Middle frontal gyrus (tissue), 1 donor: ENCODE results near the gene PPP1CA.

Source experiments
- DNase-seq: peaks from one replicate; pipeline ENCODE4 v3.0.0-alpha.2; 2015; ENCODE audit warnings: low spot score; ENCODE audit errors: extremely low spot score

Gene PPP1CA

DNA sequence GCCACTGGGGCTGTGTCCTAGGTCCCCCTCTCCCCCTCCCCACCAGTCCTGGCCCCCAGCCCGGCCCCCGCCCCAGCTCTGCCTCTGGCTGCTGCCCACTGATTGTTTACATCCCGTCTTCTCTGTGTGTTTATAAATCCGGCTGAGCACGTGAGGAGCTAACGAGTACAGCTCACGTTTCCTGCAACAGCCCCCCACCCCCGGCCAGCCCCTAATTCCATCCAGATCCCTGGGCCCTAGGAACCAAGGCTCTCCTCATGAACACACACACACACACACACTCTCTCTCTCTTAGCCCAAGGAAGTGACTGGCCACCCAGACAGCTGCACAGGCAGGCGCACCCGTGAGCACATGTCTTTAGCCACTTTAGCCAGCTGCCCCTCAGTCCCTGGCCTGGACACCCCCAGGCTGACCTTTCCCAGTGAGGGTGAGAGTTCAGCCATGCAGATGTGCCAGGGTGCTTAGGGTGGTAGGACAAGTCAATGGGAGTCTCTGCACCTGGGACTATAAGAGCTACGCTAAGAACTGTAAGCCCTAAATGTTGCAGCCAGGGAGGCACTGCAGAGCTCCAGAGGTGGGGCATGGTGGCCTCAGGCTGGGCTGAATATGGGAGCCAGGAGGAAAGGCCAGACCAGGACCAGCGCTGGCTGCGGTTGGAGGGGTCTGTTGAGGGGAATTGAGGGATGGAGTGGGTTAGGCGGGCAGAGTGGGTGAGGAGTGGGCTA is 31.1 kb downstream of the PPP1CA start:
- no peak for DNase-seq

DNA sequence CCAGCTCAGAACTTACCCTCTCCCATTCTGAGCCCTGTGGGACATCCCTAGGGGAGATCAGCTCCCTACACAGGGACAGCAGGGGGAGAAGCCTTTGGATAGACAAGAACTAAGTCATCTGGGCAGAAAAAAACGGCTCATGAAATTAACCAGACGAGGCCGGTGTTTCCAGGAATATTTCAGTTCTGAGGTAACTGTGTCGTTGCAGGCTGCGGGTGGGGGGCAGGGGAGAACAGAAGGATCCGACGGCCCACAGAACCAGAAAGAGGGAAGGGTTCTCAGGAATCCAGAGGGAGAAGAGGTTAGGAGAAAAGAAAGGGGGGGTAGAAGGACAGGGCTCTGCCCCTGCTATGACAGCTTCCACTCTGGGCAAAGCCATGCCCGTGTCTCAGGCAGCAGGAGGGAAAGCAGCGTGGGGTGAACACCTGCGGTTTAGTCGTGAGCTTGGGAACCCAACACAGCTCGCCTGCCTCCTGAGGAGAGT is 31.8 kb downstream of the PPP1CA start:
- DNase-seq = no peak

DNA sequence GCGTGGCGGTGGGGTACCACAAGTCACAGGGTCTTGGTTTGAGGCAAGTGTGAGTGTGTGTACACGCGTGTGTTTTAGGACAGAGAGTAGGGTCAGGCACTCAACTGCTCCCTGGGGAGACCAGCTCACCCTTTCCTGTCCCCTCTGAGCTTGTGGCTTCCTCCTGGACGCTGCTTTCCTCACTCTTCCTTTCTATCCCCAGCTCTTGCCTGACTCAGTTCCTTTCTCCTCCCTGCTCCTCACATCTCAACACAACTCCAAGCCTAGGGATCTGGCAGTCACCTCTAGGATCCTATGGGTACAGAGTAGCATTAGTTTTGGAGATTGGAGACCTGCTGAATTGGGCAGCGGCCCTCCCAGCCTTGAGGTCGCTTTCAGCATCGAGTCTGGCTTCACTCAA is 32.4 kb downstream of the PPP1CA start:
- no peak for DNase-seq

DNA sequence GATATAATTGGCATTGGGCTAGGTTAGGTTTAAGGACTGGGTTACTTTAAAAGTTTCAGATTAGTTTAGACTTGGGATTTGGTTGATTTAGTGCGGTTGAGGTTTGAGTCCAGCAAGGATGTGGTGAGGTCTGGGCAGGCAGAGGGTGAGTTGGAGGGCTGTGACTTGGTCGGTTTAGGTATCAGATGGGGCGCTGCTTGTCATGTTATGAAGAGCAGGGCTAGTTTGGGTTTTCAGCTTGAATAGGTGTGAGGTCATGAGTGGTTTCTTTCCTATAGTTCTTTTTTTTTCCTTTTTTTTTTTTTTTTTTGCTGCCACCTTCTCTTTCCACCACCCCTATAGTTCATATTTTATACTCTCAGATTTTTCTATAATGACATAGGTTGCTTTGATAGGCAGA is 33.0 kb downstream of the PPP1CA start:
- DNase-seq = no peak

DNA sequence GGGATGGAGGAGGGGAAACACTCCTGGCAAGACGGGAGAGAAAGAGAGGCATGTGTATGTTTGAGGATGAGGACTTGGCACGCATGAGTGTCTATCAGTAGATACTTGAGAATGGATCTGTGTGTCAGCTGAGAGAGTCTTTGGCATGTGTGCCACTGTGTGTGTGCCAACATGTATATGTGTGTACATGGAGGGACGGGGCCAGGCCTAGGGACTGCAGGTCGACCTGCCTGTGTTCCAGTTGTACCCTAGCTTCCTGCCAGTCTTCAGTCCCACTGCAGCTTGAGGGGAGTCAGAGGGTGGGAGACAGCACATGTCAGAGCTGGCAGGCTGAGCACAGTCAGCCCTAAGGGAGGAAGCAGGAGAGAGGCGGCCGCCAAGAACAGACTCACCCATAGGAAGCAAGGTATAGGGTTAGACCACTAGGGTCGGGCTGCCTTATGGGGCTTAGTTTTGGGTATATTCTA is 33.9 kb downstream of the PPP1CA start:
- no peak for DNase-seq

DNA sequence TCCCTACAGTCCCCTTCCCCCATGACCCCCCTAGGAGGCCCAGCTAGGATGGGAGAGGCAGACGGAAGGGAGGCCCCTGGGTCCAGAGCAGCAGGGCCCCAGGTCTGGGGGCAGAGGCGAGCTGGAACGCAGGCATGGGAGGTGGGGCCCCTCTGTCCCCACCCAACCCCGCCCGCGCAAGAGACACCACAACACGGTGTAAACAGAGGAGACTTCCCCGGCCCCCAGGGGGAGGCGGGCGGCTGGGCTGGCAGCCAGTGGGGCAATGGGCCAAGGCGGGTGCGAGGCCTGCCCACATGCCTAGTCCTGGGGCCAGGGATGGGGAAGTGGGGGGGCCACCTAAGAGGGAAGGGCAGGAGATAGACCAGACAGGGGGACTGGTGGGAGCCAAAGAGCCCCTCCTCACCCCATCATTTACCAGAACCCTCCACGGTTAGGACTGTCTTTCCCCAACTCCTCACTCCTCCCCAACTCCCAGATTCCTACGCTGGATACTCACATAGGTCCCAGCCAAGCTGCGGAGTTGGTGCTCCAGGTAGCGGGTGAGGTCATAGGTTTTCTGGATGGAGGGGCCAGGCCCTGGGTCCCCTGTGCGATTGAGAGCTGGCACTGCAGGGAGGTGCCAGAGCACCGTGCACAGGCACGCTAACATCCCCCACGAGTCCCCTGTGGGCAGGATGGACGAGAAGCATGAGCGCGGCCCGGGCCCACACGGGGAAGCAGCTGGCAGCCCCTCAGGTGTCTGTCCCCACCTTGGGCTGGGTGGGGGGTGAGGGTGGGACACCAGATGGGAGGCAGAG is 34.5 kb downstream of the PPP1CA start:
- no peak for DNase-seq

DNA sequence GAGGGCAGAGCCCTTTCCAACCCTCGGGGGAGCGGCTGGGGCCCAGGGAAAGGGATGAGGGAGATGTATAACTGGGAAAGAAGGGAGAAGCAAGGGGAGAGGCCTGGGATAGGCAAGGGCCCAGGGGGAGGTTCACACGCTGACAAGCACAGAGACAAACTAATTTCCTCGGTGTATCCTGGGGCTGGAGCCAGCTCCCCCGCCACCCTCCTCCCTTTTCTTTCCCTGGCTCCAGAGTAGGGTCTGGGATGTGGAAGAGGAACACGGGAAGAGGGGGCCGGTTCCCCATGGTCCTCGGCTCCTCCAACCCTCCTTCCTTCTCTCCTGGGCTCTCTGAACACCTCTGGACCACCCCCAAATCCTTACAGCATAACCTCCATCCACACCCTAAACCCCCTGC is 35.1 kb downstream of the PPP1CA start:
- DNase-seq = no peak

DNA sequence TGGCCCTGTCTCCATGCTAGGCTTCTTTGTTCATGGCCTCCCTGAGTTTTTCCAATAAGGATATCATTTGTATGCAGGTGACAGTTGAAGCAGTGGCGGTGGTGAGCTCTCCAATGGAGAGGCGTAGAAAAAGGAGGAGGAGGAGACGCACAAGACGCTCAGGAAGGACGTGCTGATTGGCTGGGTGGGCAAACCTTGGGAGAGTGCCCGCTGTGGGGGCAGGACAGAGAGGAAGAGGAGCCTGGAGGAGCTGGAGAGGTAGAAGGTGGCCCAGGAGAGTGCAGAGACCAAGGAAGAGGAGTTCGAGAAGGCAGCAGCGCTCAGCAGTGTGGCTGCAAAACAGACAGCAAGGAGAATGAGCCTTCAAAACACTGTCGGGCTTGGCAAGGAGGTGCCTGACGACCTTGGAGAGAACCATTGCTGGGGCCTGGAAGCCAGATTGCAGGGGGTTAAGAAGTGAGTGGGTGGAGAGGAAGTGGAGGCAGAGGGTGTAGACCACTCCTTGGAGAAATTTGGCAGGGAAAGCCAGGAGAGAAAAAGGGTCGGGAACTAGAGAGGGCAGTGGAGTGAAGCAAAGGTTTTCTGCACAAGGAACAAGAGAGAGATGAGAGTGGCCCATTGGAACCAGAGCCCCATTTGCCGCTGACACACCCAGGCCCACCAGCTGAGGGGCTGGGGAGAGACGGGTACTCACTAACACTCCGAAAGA is 35.8 kb downstream of the PPP1CA start:
- no peak for DNase-seq

DNA sequence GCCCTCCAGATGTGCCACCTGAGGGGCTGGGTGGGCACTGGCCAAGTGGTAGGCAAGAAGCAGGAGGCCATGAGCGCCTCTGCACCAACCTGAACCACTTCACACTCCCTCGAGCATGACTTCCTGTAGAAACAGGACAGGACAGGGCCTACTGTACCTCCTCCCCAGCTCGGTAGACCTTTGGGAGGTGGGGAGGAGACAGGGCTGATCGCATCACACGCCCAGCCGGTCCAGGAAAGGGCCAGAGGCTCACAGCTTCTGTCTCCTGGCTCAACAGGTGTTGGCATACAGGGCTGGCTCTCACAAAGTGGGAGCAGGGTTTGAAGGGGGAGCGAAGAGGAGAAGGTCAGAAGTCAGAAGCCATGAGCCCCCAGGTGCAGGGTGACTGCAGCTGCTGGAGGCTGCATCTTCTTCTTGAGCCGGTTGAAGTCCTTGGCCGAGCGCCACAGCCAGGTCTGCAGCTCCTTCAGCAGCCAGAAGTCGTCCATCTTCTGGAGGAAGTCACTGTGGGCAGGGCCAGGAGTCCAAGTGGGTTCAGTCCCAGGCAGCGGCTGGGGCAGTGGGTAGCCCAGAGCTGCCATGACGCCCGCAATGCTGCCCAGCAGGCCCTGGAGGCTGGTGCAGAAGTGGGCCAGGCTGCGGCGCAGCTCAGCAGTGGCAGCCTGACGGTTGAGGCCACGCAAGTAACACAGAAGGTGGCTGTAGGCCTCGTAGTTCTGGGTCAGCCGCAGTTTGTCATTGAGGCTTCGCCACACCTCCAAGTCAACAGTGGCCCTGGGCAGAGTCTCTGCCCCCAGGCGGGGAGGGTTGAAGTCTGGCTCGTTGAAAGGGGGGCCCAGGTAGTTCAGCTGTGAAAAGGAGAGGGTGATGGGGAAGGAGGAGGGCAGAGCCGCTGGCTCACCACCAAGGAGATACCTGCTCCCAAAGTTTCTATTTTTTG is 36.6 kb downstream of the PPP1CA start:
- no peak for DNase-seq

DNA sequence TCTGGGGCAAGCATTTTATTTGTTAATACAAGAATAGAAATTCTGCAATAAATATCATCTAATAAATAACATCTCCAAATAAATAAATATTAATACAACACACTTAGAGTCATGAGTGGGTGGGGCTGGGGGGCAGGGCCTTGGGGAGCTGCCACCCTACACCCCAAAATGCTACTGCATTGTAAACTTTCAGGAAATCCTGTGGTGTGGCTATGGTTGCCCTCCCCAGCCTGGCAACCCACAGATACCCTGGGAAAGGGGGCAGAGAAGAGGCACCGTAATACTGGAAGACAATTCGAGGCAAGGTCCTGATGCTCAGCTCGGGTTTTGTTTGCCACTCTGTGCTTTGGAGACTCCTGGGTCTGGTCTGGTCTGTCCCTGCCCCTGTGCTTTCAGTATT is 37.5 kb downstream of the PPP1CA start:
- DNase-seq = no peak

DNA sequence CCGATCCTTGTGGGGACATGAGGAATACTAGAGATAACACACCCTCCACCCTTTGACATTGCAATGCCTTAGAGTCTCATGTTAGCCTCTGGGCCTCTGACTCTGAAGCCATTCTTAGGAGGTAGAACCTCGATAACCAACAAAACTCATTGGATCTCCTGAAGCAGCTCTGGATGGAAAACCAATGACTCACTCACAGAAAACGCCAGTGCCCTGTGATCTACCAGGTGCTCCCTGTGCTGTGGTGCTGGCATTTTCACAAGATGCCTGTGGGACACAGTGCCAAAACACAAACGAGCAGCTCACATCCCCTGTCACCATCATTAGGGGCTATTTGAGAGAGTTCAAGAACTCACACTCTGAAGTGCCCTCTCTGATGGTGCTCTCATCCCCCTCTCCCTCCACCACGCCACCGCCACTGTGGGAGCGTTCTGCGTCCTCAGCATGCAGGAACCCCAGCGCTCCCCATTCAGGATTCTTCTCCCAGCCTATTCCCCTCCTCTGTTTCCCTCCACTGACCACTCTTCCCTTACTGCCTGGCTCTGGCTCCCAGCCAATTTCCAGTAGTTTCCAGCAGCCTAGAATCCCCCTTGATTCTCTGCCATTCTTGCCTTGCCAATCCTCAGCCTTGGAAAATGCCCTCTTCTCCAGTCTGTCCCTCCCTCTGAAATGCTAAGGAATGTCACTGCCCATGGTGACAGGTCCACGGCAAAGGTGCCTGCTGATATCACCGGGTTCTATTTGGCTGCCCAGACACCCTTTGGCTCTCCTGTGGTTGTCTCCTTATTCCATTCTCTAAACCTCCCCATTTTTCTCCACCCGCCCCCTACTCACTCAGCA is 43.6 kb downstream of the PPP1CA start:
- DNase-seq = no peak

DNA sequence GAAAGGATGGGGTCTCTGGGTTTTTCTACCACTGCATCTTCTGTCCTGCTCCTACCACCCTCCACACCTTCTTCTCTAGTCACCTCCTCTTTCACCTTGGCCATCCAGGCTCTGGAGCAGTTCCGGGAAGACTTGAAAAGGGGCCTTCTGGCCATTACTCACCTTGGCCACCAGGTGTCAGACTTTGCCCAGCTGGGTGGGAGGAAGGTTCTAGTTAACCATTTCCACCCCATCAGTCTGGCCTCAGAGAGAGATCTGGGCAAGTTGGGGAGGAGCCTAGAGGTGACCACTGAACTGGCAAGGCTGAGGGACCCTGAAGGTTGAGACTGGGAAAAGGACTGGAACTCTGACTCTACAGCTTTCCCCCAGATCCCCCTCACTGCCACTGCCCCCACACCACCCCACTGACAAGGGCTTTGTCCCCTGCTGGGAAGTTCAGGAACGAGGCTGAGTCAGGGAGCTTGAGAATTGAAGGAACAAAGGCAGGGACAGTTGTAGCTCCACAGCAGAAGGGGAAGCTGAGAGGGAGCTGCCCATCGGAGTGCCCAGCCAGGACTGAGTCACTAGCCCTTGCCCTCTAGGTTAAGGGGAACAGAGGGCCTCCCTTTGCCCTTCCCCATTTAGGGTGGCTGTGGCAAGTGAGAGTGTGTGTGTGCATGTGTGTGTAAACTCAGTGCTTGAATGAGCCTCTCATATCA is 44.6 kb downstream of the PPP1CA start:
- peak; percentile 38 for DNase-seq

DNA sequence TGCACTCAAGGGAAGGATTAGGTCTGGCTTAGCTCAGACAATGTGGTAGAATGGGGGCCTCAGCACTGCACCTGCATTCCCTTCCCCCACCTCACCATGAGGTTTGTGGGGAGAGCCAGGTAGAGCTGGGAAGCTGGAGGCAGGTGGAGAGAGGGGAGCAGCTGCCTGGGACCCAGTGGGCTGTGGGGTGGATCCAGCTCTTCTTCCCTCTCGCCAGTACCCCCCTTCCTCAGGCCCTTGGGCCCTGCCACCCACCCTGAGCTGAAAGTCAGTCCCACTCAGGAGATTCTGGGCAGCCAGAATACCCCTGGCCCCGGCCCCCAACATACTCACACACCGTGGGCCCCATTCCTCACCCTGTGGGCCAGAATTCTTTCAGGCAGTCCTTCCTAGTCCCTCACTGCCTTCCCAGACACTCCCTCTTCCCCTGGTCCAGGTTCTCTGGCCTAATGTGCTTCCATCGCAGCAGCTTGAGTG is 45.2 kb downstream of the PPP1CA start:
- DNase-seq = no peak

DNA sequence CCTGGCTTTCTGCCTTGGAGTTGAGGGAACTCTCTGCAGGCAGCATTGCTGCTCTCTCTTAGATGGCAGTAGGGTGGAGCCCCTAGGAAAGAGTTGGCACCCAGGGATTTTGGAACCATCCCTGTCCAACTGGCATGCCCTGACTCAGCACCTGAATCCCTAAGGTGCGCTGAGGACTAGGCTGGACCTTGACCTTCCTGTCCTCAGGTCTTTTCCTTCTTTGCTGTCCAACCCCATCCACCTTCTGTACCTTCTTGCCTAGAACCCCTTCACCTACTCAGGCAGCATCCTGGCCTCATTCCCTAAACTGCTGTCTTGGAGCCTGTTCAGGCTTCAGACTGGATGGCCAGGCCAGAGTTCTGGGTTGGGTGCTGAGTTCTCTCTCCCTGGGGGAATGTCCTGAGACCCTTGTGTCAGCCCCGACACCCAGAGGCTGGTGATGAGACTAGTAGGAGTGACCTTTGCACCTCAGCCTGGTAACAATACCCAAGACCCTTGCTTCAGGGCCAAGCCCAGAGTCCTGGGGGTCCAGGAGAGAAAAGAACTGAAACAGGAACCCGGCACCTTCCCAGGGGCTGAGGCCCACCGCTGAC is 45.8 kb downstream of the PPP1CA start:
- DNase-seq = no peak

DNA sequence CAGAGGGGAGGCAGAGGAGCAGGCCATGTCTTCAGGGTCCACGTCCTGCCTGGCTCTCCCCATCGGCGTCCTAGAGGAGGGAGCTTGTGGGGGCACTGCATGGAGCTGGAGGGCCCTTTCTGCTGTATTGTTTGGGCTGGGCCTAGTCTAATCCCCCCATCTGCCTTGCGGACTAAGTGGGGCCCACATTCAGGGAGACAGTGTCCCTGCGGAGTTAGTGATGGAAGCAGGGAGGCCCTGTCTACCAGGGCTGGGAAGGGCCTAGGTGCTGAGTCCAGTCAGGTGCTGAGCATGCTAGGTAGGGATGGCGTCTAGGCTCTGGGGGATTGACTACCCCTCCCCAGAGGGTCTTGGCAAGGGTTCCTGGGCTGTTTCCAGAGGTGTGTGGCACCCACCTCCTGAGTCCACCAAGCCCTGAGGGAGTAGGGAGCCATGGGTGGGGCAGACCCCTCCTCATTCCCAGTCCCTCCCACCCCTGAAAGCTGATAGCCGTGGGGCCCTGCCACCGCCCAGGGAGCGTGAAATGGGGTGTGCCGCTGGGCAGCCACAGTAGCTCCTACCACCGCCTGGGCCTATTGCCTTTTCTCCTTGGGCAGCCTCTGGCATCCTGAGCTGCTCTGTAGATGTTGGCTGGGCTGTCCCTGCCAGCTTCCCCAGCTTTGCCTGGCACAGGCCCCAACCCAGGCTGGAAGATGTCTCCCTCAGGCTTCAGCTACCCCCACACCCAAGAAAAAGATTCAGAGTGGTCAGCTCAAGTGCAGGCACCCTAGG is 46.5 kb downstream of the PPP1CA start:
- DNase-seq = no peak

DNA sequence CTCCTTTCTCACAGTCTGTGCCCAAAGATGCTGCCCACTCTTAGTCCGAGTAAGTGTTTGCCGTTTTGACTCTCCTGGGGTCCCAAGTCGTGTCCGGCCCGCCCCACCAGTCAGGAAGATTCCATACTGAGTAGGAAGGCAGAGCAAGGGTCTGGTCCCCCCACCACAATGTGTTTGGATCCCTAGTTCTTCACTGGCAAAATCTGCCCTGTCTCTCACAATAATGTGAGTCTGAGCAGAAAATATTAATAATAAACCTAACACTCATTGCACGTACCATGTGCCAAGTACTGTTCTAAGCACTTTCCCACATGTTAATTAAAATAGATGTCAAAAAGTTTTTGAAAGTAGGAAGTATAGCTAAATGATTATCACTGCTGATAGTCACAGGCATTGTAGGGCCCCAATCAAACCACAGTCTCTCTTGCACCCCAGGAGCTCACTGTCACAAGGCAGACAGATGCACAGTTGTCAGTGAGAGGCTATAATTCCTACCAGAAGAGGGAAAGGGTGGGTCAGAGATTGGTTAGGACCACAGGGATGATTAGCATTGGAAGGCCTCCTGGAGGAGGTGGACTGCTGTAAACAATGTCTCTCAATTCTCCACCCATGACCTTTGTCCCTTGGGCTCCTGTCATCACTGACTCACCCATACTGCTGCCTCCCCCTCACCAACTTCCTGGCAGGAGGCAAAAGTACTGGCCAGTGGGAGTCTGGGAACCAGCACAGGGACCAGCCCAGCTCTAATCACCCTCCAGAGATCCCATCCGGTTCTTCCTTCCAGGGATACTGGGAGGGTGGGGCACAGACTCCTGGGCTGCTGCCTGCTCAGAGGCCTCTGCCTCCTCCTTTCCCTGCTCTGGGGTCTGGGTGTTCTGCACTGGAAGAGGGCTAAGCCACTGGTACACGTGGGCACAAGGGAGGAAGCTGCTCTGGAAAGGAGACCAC is 47.3 kb downstream of the PPP1CA start:
- DNase-seq = no peak
